ENCODE measurements around the gene C2orf66. TPM values are rescaled to one million over a fixed set of nuclear protein-coding genes. Genes with fewer than 3 reads are reported as not detected.

Gene C2orf66
- total RNA-seq, 1 donor: not detected

GRCh38 chr2:196783431-196784094 lies 25.6 kb downstream of the C2orf66 start:
- no peak overlapping the region for H3K4me3 ChIP-seq (ENCODE audit: low read depth, low read length)
- TF ChIP-seq, protein P1, sequence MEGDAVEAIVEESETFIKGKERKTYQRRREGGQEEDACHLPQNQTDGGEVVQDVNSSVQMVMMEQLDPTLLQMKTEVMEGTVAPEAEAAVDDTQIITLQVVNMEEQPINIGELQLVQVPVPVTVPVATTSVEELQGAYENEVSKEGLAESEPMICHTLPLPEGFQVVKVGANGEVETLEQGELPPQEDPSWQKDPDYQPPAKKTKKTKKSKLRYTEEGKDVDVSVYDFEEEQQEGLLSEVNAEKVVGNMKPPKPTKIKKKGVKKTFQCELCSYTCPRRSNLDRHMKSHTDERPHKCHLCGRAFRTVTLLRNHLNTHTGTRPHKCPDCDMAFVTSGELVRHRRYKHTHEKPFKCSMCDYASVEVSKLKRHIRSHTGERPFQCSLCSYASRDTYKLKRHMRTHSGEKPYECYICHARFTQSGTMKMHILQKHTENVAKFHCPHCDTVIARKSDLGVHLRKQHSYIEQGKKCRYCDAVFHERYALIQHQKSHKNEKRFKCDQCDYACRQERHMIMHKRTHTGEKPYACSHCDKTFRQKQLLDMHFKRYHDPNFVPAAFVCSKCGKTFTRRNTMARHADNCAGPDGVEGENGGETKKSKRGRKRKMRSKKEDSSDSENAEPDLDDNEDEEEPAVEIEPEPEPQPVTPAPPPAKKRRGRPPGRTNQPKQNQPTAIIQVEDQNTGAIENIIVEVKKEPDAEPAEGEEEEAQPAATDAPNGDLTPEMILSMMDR (IDR thresholded peaks at IDR 0.05; ENCODE audit: insufficient read depth, low read depth, low read length): no peak
- peak; percentile 22 for DNase-seq (ENCODE audit: low read depth)

DNA sequence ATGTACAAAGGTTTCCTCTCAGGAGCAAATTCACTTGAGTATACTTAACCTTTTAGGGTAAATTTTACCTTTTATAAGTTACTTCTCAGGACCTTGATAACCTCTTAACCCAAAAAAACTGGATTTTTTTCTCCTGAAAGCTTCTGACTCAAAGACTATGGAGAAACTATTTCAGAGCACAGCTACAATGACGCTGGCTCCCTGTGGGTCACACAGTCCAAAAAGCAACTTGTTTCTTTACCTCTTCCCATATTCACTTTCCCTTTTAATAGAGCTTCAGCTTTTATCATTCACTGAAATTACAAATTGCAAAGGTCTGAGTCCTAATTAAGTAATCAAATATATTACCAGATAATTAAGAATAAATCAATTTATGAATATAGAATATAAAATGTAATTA lies 42.1 kb downstream of the C2orf66 start:
- DNase-seq (ENCODE audit: low read depth): no peak
- no peak overlapping the region for H3K4me3 ChIP-seq (ENCODE audit: low read depth, low read length)
- TF ChIP-seq, protein P1 (IDR thresholded peaks at IDR 0.05; ENCODE audit: insufficient read depth, low read depth, low read length): no peak

- TF ChIP-seq, protein P1 (IDR thresholded peaks at IDR 0.05; ENCODE audit: insufficient read depth, low read depth, low read length): no peak
- no peak for DNase-seq (ENCODE audit: low read depth)
- H3K4me3 ChIP-seq (ENCODE audit: low read depth, low read length): no peak overlapping the region
Measured at GRCh38 chr2:196759378-196759706, 49.8 kb downstream of the C2orf66 start.

DNA sequence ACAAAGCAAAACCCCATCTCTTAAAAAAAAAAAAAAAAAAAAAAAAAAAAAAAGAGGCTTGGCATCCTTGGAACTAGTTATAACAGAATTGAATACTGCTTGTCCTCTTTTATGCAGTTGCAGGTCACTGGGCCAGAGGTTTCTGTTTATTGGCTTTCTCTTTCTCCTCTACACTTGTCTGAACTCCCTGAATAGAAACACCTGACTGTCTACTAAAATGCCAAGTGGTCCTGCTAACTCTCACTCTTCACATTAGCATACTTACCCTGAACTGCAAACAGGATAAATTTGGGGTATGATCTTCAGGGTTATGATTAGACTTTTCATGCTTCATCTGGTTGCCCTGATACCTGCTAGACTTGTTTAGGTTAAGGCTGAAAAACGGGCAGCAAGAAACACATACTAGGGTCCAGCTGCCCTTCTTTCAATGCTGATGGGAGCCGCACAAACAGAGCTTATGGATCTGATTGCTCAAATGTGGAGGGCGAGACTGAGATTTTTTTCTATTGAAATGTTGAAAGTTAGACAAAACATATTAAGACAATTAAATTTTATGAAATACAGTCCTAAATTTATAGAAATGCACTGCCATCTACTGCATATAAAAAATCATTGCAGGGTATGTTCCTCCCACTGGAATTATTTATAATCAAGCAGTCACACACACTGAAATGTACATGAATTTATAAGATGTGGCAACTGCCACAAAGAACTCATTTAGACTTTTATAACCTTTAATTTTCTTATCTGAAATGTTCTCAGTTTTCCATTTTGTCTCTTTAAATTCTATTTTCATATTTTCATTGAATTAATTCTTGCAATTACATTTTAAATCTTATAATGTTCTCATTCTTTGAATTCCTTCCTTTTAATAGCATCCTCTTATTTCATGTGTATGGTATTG lies 50.4 kb downstream of the C2orf66 start:
- no peak overlapping the region for H3K4me3 ChIP-seq (ENCODE audit: low read depth, low read length)
- peak; percentile 45 for DNase-seq (ENCODE audit: low read depth)
- TF ChIP-seq, protein P1 (IDR thresholded peaks at IDR 0.05; ENCODE audit: insufficient read depth, low read depth, low read length): peak; percentile 42

Small RNA genes lying within 50 kb of the gene (small RNA-seq; reads per million reads assigned to genes)
- not detected for gene AC012486.1

Other genes with a start within 250 kb of the C2orf66 start
- gene HECW2, start 215.8 kb downstream of the C2orf66 start, total RNA-seq: 13.9 and 21.2 TPM in 2 replicates
- gene CCDC150, start 169.6 kb downstream of the C2orf66 start, total RNA-seq: 8.7 and 13.0 TPM in 2 replicates
- gene GTF3C3, start 9.7 kb downstream of the C2orf66 start, total RNA-seq: 42.5 and 53.5 TPM in 2 replicates
- gene PGAP1, start 117.4 kb upstream of the C2orf66 start, total RNA-seq: 8.1 and 11.7 TPM in 2 replicates

All from fibroblast of villous mesenchyme (primary cell).